ENCODE results near the gene DDX39B. TPM values are rescaled to one million over a fixed set of nuclear protein-coding genes. Genes with fewer than 3 reads are reported as not detected.

DDX39B gene
- total and polyA plus RNA-seq, 9 of the 15 experiments (the other 6 are each of a cell fraction or from before 2014, with no cell fraction given): 479 to 869 (median 592) TPM

GRCh38 chr6:31558631-31559500 lies 17.1 kb upstream of the DDX39B start (continued):
- TF ChIP-seq SIX5 (IDR thresholded peaks at IDR 0.05; ENCODE audit: borderline replicate concordance in 1 of 2, insufficient read depth in 1 of 2, low read depth in 1 of 2, low read length in 2 of 2) (no peak), ZNF764 (CRISPR knock-in tag; IDR thresholded peaks at IDR 0.05; ENCODE audit: low read depth) (no peak), CXXC5 (CRISPR knock-in tag; IDR thresholded peaks at IDR 0.05) (peak; percentile 17; the same call in 1 of the 2 replicates), SP1 (CRISPR knock-in tag; IDR thresholded peaks at IDR 0.05) (no peak), ETS1 (conservative IDR thresholded peaks at IDR 0.05; ENCODE audit: control insufficient read depth, low read depth, low read length) (no peak), SIRT6 (IDR thresholded peaks at IDR 0.05; ENCODE audit: low read depth, low read length) (no peak), E4F1 (CRISPR knock-in tag; IDR thresholded peaks at IDR 0.05; ENCODE audit: borderline replicate concordance) (no peak), SRSF9 (IDR thresholded peaks at IDR 0.05; ENCODE audit: borderline replicate concordance, low read depth, low read length) (no peak), RNF219 (CRISPR knock-in tag; IDR thresholded peaks at IDR 0.05) (no peak), ZKSCAN3 (CRISPR knock-in tag; IDR thresholded peaks at IDR 0.05) (no peak), CHAMP1 (IDR thresholded peaks at IDR 0.05) (no peak), ZNF121 (CRISPR knock-in tag; conservative IDR thresholded peaks at IDR 0.05) (no peak), BMI1 (IDR thresholded peaks at IDR 0.05; ENCODE audit: low read length) (no peak), MAZ (CRISPR knock-in tag; conservative IDR thresholded peaks at IDR 0.05 in 1 of 2, IDR thresholded peaks at IDR 0.05 in 1 of 2) (peak; percentile 67 to 73; a peak in 2 of 4 replicates), ZNF507 (tag; conservative IDR thresholded peaks at IDR 0.05) (no peak)
